GM12873 (cell line): ENCODE measurements around the gene KIAA1614.

Experiments
- CTCF ChIP-seq: IDR thresholded peaks from 2 replicates; pipeline ENCODE4 v1.5.1; 2012; ENCODE audit warnings: low read depth, mild to moderate bottlenecking, moderate library complexity, low read length, control low read depth; ENCODE audit not compliant: insufficient read depth; ENCODE audit errors: missing control alignments

Gene KIAA1614

GRCh38 chr1:180888870-180889269 is 23.8 kb upstream of the KIAA1614 start:
- TF ChIP-seq CTCF, result no peak

GRCh38 chr1:180889325-180889724 is 23.4 kb upstream of the KIAA1614 start:
- peak; percentile 20 for TF ChIP-seq CTCF

GRCh38 chr1:180892272-180892671 is 20.4 kb upstream of the KIAA1614 start:
- no peak for TF ChIP-seq CTCF

GRCh38 chr1:180892675-180893074 is 20.0 kb upstream of the KIAA1614 start:
- TF ChIP-seq CTCF, result no peak

- TF ChIP-seq CTCF, result no peak
Measured at GRCh38 chr1:180893614-180894013, 19.1 kb upstream of the KIAA1614 start.

- TF ChIP-seq CTCF, result no peak
Measured at GRCh38 chr1:180896161-180896560, 16.5 kb upstream of the KIAA1614 start.

GRCh38 chr1:180898441-180899219 is 14.1 kb upstream of the KIAA1614 start:
- no peak for TF ChIP-seq CTCF
